Lower lobe of right lung (tissue), 2 donors: ENCODE results near the gene VWA8. TPM values are rescaled to one million over a fixed set of nuclear protein-coding genes. Genes with fewer than 3 reads are reported as not detected.

Experiments
- ATAC-seq, 2 donors: fragments of 200-7000 bp; cut with Tn5 transposase; one replicate each; pipeline ENCODE4 v1.9.1; 2020 to 2022; ENCODE audit warnings: mild to moderate bottlenecking in 2 of 2, moderate library complexity in 2 of 2
- DNase-seq: peaks from one replicate; pipeline ENCODE4 v3.0.0-alpha.2; 2020
- H3K27ac ChIP-seq: fragments of 200-600 bp; one replicate; pipeline ENCODE4 v1.8.0; 2022
- H3K27me3 ChIP-seq: fragments of 200-600 bp; one replicate; pipeline ENCODE4 v1.8.0; 2022; ENCODE audit warnings: low read depth
- H3K36me3 ChIP-seq: fragments of 200-600 bp; one replicate; pipeline ENCODE4 v1.8.0; 2022; ENCODE audit warnings: mild to moderate bottlenecking
- H3K4me1 ChIP-seq: fragments of 200-600 bp; one replicate; pipeline ENCODE4 v1.8.0; 2022
- H3K4me3 ChIP-seq: fragments of 200-600 bp; one replicate; pipeline ENCODE4 v1.8.0; 2022; ENCODE audit warnings: mild to moderate bottlenecking
- H3K9me3 ChIP-seq: fragments of 200-600 bp; one replicate; pipeline ENCODE4 v1.8.0; 2022
- CTCF ChIP-seq: fragments of 200-600 bp; IDR thresholded peaks from one replicate; pipeline ENCODE4 v1.8.0; 2022; ENCODE audit warnings: antibody characterized with exemption, mild to moderate bottlenecking
- intact Hi-C: fragments of 100-400 bp; cut with DNase I; formaldehyde crosslinking; loops from one replicate; pipeline ENCODE4 v1.11.0; 2022
- total RNA-seq: library from RNA; stranded (reverse); fragmentation: NEBNext Ultra II Directional; extraction: Animal tissue kit (Norgen Biotek cat#: 25700); gene quantifications from one replicate; pipeline ENCODE4 v1.2.1, GENCODE V29; 2021
- donor health status: DM: no; HTN: yes; CAD: no; lungs with severe emphysema.

VWA8 gene
- total RNA-seq, 1 donor from 2014 or later, result 18.2 TPM

GRCh38 chr13:41589434-41589833, 371.5 kb downstream of the VWA8 start:
- no peaks in the 10 kb centered on the region for H3K9me3 ChIP-seq
- ATAC-seq (no peak), DNase-seq (no peak)
- intact Hi-C loops, result no loop called here
- H3K4me1 ChIP-seq, result no peaks in the 10 kb centered on the region
- H3K27me3 ChIP-seq, result no peaks in the 10 kb centered on the region
- TF ChIP-seq CTCF, result no peak
- H3K4me3 ChIP-seq, result no peak overlapping the region
- no peaks in the 10 kb centered on the region for H3K36me3 ChIP-seq
- H3K27ac ChIP-seq, result no peak overlapping the region

DNA sequence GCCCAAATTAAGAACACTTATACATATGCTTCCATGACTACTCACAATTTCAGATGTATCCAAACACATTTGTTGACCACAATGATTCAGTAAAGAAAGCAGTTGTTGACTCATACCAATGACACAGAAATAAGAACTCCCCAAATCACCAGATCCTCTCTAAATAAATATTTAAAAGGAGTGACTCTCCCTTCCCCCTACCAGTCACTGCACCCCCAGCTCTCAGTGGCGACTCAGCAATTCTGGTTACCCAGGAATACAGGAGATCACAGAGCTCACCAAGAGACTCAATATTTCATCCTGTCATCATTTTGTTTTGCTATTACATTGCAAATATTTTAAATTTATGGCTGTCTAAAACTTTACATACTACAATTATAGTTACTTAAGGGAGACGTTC, 372.0 kb downstream of the VWA8 start:
- TF ChIP-seq CTCF, result no peak
- H3K27me3 ChIP-seq, result no peaks in the 10 kb centered on the region
- H3K4me1 ChIP-seq, result no peaks in the 10 kb centered on the region
- no peaks in the 10 kb centered on the region for H3K36me3 ChIP-seq
- H3K9me3 ChIP-seq, result no peaks in the 10 kb centered on the region
- intact Hi-C loops, result no loop called here
- DNase-seq (no peak), ATAC-seq (no peak)
- H3K27ac ChIP-seq, result no peak overlapping the region
- H3K4me3 ChIP-seq, result no peak overlapping the region

DNA sequence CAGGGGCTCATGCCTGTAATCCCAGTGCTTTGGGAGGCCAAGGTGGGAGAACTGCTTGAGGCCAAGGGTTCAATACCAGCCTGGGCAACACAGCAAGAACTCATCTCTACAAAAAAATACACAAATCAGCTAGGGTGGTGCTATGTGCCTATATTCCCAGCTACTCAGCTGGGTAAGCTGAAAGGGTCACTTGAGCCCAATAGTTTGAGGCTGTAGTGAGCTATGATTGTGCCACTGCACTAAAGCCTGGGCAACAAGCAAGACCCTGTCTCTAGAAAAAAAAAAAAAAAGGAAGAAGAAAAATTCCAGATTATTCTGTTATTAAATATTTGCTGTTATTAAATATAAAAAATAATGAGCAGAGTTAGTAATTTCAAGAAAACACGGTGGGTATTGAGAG, 372.5 kb downstream of the VWA8 start:
- Histone ChIP-seq H3K36me3 (no peaks in the 10 kb centered on the region), H3K27me3 (no peaks in the 10 kb centered on the region), H3K4me3 (no peak overlapping the region), H3K4me1 (no peaks in the 10 kb centered on the region), H3K9me3 (no peaks in the 10 kb centered on the region), H3K27ac (no peak overlapping the region)
- DNase-seq (no peak), ATAC-seq (no peak)
- TF ChIP-seq CTCF, result no peak
- intact Hi-C loops, result no loop called here

DNA sequence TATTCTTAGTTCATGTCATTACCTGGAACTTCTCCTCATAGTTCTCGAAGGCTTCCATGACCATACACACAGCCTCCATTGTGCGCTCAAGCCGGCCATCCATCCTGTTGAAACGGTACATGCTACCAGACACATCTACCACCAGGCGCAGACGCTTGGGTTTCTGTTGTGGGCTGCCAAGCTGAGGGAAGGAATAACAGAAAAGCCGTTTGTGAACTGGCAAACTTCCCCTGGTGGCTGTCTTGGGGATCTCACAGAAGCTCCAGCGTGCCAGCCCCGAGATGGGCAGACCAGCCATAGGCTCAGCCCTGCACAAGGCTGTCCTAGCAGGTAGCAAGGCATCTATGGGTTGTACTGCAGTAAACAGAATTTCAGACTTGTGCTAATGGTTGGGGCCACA, 373.4 kb downstream of the VWA8 start:
- intact Hi-C loops, result no loop called here
- no peak for ATAC-seq
- Histone ChIP-seq H3K4me1 (no peaks in the 10 kb centered on the region), H3K9me3 (no peaks in the 10 kb centered on the region), H3K4me3 (no peak overlapping the region), H3K27me3 (no peaks in the 10 kb centered on the region), H3K27ac (no peak overlapping the region), H3K36me3 (no peaks in the 10 kb centered on the region)
- TF ChIP-seq CTCF, result no peak
- no peak for DNase-seq

- Histone ChIP-seq H3K27me3 (no peaks in the 10 kb centered on the region), H3K9me3 (no peaks in the 10 kb centered on the region), H3K4me3 (no peak overlapping the region), H3K36me3 (no peaks in the 10 kb centered on the region), H3K27ac (no peak overlapping the region), H3K4me1 (no peaks in the 10 kb centered on the region)
- intact Hi-C loops, result no loop called here
- ATAC-seq (no peak), DNase-seq (no peak)
- TF ChIP-seq CTCF, result no peak
Measured at GRCh38 chr13:41586216-41586615, 374.7 kb downstream of the VWA8 start.

DNA sequence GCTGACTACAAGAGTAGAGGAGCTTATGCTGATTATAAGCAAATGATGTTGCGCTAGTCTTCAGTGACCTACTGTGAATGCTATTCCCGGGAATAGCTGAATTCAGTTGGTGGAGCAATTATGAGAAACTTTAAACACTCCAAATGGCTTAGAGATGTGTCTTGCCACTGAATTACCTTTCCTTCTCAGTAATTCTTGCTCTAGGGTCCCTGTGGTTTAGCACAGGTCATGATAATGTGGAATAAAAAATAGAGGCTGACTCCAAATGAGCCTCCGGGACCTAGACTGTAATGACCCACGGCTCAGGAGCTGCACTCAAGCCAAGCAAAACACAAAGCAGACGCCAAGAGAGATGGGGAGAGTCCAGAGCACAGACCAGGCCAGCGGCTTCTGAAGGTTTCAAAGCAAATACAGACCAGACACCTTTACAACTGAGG, 378.9 kb downstream of the VWA8 start:
- peaks cover 7% of the 10 kb centered on the region for H3K4me1 ChIP-seq
- no peaks in the 10 kb centered on the region for H3K36me3 ChIP-seq
- intact Hi-C loops, result no loop called here
- no peak for DNase-seq
- H3K4me3 ChIP-seq, result no peak overlapping the region
- no peak overlapping the region for H3K27ac ChIP-seq
- no peaks in the 10 kb centered on the region for H3K9me3 ChIP-seq
- H3K27me3 ChIP-seq, result no peaks in the 10 kb centered on the region
- TF ChIP-seq CTCF, result no peak
- no peak for ATAC-seq
